K562 (cell line): Measurements from ENCODE around the gene KRTAP10-4. TPM values are rescaled to one million over a fixed set of nuclear protein-coding genes. Genes with fewer than 3 reads are reported as not detected.

ENCODE experiments used
- ASH1L ChIP-seq: fragments of 450-650 bp; IDR thresholded peaks from 2 replicates; pipeline ENCODE4 v1.6.1; 2018; ENCODE audit warnings: borderline replicate concordance, mild to moderate bottlenecking, low read depth; ENCODE audit not compliant: partially characterized antibody
- BMI1 ChIP-seq: fragments of 150-350 bp; IDR thresholded peaks from 2 replicates; pipeline ENCODE4 v1.6.1; 2014; ENCODE audit warnings: low read length
- DPF2 ChIP-seq: fragments of 450-650 bp; IDR thresholded peaks from 2 replicates; pipeline ENCODE4 v1.6.1; 2016
- E2F3 ChIP-seq: fragments of 250-450 bp; sonication (Bioruptor Pico); IDR thresholded peaks from 2 replicates; pipeline ENCODE4 v1.4.0; 2020; ENCODE audit warnings: mild to moderate bottlenecking
- E2F8 ChIP-seq: fragments of 450-650 bp; IDR thresholded peaks from 2 replicates; pipeline ENCODE4 v1.7.1; 2018; ENCODE audit warnings: mild to moderate bottlenecking, low read depth; ENCODE audit not compliant: partially characterized antibody
- ESRRA ChIP-seq: fragments of 450-650 bp; IDR thresholded peaks from 2 replicates; pipeline ENCODE4 v1.6.1; 2014; ENCODE audit warnings: low read depth, mild to moderate bottlenecking, moderate library complexity, borderline replicate concordance
- FOXJ2 ChIP-seq: fragments of 200-800 bp; sonication (Bioruptor generic); IDR thresholded peaks from 2 replicates; pipeline ENCODE4 v1.6.1; 2016; ENCODE audit warnings: missing genetic modification characterization, missing compliant biosample characterization
- FUS ChIP-seq: fragments of 200-400 bp; formaldehyde crosslinking; optimal IDR thresholded peaks from 2 replicates; pipeline ENCODE3; 2017; ENCODE audit warnings: low read depth, low read length
- JUNB ChIP-seq: fragments of 450-650 bp; formaldehyde crosslinking; conservative IDR thresholded peaks from 2 replicates; pipeline ENCODE4 v1.4.0; 2020; ENCODE audit warnings: mild to moderate bottlenecking
- LEF1 ChIP-seq: fragments of 450-650 bp; IDR thresholded peaks from 2 replicates; pipeline ENCODE4 v1.6.1; 2016; ENCODE audit warnings: mild to moderate bottlenecking
- MAFG ChIP-seq: fragments of 450-650 bp; conservative IDR thresholded peaks from 2 replicates; pipeline ENCODE4 v1.6.1; 2016; ENCODE audit warnings: missing genetic modification characterization, missing compliant biosample characterization
- RFX1 ChIP-seq: fragments of 450-650 bp; IDR thresholded peaks from 2 replicates; pipeline ENCODE4 v1.6.1; 2016; ENCODE audit warnings: mild to moderate bottlenecking, moderate library complexity
- RFX5 ChIP-seq: IDR thresholded peaks from 2 replicates; pipeline ENCODE4 v1.6.1; 2011; ENCODE audit warnings: low read depth, mild to moderate bottlenecking, improper control_type of control experiment, low read length
- SRSF3 ChIP-seq: fragments of 200-400 bp; formaldehyde crosslinking; IDR thresholded peaks from 2 replicates; pipeline ENCODE4 v1.6.1; 2016; ENCODE audit warnings: mild to moderate bottlenecking, low read length, moderate library complexity; ENCODE audit not compliant: insufficient read depth
- TCF7 ChIP-seq: sonication (generic); IDR thresholded peaks from 2 replicates; pipeline ENCODE4 v1.6.1; 2016; ENCODE audit warnings: antibody characterized with exemption, borderline replicate concordance
- THRAP3 ChIP-seq: fragments of 450-650 bp; IDR thresholded peaks from 2 replicates; pipeline ENCODE4 v1.6.1; 2016; ENCODE audit warnings: mild to moderate bottlenecking, inconsistent platforms, borderline replicate concordance
- ZBTB5 ChIP-seq: fragments of 450-650 bp; IDR thresholded peaks from 2 replicates; pipeline ENCODE4 v1.6.1; 2017; ENCODE audit warnings: antibody characterized with exemption
- ZNF232 ChIP-seq: sonication (generic); formaldehyde crosslinking; IDR thresholded peaks from 2 replicates; pipeline ENCODE4 v1.8.0; 2022; ENCODE audit warnings: mild to moderate bottlenecking, missing genetic modification reagents
- ZNF639 ChIP-seq, 2 experiments: fragments of 200-800 bp in 1 of 2; sonication (Bioruptor generic) in 1 of 2; sonication (generic) in 1 of 2; formaldehyde crosslinking in 1 of 2; IDR thresholded peaks in 1 of 2; conservative IDR thresholded peaks in 1 of 2; 2 replicates each; pipeline versions ENCODE4 v1.5.0 to v1.6.1; 2016 to 2020; ENCODE audit warnings: missing compliant biosample characterization in 1 of 2, missing genetic modification characterization in 1 of 2, missing genetic modification reagents in 1 of 2
- ZNF696 ChIP-seq: fragments of 250-450 bp; sonication (Bioruptor Pico); conservative IDR thresholded peaks from 2 replicates; pipeline ENCODE4 v1.4.0; 2020; ENCODE audit warnings: mild to moderate bottlenecking, moderate library complexity
- ZNF76 ChIP-seq: fragments of 250-450 bp; sonication (Bioruptor Pico); IDR thresholded peaks from 2 replicates; pipeline ENCODE4 v1.4.0; 2020; ENCODE audit warnings: mild to moderate bottlenecking, moderate library complexity, borderline replicate concordance
- ZNF785 ChIP-seq: fragments of 250-450 bp; sonication (Bioruptor Pico); IDR thresholded peaks from 2 replicates; pipeline ENCODE4 v1.4.0; 2020; ENCODE audit warnings: mild to moderate bottlenecking
- ZNF830 ChIP-seq: fragments of 250-450 bp; sonication (Bioruptor Pico); IDR thresholded peaks from 2 replicates; pipeline ENCODE4 v1.5.0; 2021; ENCODE audit warnings: mild to moderate bottlenecking
- polyA plus RNA-seq, 8 experiments: library from polyadenylated mRNA; depleted of rRNA in 4 of 8; stranded (reverse) in 5 of 8; unstranded in 3 of 8; fragments of >200 nt; fragmentation: Nextera tagmentation in 2 of 8; fragmentation: Illumina TruSeq in 1 of 8; extraction: Ambion mirVana in 2 of 8; extraction: Trizol in 1 of 8; gene quantifications; 2 replicates each; pipeline versions ENCODE4 v1.2.1 to v1.2.3, GENCODE V29; 2011 to 2014; ENCODE audit warnings: inconsistent platforms in 1 of 8, missing spikeins in 1 of 8
- total RNA-seq, 7 experiments: library from RNA; depleted of rRNA in 6 of 7; stranded (reverse); fragments of >200 nt in 6 of 7; fragmentation: Illumina TruSeq in 2 of 7; extraction: Trizol in 2 of 7; gene quantifications; 2 replicates each; pipeline versions ENCODE4 v1.2.1 to v1.2.3, GENCODE V29; 2011 to 2021; ENCODE audit warnings: low replicate concordance in 1 of 7
- TF ChIP-seq, protein P1 (sequence below): fragments of 450-650 bp; formaldehyde crosslinking; IDR thresholded peaks from 2 replicates; pipeline ENCODE4 v1.4.0; 2020; ENCODE audit warnings: mild to moderate bottlenecking, mixed read lengths

KRTAP10-4 gene
- total and polyA plus RNA-seq, 9 of the 15 experiments (the other 6 are each of a cell fraction or from before 2014, with no cell fraction given), result not detected

GRCh38 chr21:44582055-44582454 is 8.5 kb downstream of the KRTAP10-4 start (continued):
- TF ChIP-seq ASH1L (no peak), RFX5 (no peak), RFX1 (no peak), ZNF232 (CRISPR knock-in tag) (no peak), DPF2 (peak; percentile 29; the same call in 1 of the 2 replicates), BMI1 (no peak), LEF1 (no peak), MAFG (peak; percentile 59), ZNF639 (CRISPR knock-in tag; conservative IDR thresholded peaks at IDR 0.05 in 1 of 2, IDR thresholded peaks at IDR 0.05 in 1 of 2) (peak in 1 of 2 experiments; percentile 64; a peak in 1 of 4 replicates), SRSF3 (no peak), ZNF785 (CRISPR knock-in tag) (no peak), JUNB (peak; percentile 95), FOXJ2 (no peak), FUS (no peak), ZBTB5 (no peak), ZNF76 (CRISPR knock-in tag) (peak; percentile 53; the same call in 1 of the 2 replicates), ESRRA (peak; percentile 81), TCF7 (no peak), E2F3 (no peak), ZNF696 (no peak), THRAP3 (no peak), E2F8 (no peak), ZNF830 (no peak)
- TF ChIP-seq, protein P1, sequence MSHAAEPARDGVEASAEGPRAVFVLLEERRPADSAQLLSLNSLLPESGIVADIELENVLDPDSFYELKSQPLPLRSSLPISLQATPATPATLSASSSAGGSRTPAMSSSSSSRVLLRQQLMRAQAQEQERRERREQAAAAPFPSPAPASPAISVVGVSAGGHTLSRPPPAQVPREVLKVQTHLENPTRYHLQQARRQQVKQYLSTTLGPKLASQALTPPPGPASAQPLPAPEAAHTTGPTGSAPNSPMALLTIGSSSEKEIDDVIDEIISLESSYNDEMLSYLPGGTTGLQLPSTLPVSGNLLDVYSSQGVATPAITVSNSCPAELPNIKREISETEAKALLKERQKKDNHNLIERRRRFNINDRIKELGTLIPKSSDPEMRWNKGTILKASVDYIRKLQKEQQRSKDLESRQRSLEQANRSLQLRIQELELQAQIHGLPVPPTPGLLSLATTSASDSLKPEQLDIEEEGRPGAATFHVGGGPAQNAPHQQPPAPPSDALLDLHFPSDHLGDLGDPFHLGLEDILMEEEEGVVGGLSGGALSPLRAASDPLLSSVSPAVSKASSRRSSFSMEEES (CRISPR knock-in tag), result no peak
